BE2C (cell line): ENCODE measurements around the gene LAMTOR2.

Experiments used
- DNase-seq: peaks from one replicate; pipeline ENCODE4 v3.0.0-alpha.2; 2020
- H3K27me3 ChIP-seq: fragments of 250-450 bp; sonication (Bioruptor Pico); 2 replicates; pipeline ENCODE4 v1.5.1; 2020; ENCODE audit warnings: mild to moderate bottlenecking
- H3K36me3 ChIP-seq: fragments of 250-450 bp; sonication (Bioruptor Pico); 2 replicates; pipeline ENCODE4 v1.5.1; 2020; ENCODE audit warnings: mild to moderate bottlenecking
- H3K4me1 ChIP-seq: fragments of 250-450 bp; sonication (Bioruptor Pico); 2 replicates; pipeline ENCODE4 v1.5.1; 2020
- H3K4me3 ChIP-seq: 2 replicates; pipeline ENCODE4 v1.5.1; 2011; ENCODE audit warnings: low read depth, low read length
- H3K9me3 ChIP-seq: fragments of 250-450 bp; sonication (Bioruptor Pico); 2 replicates; pipeline ENCODE4 v1.5.1; 2020
- TF ChIP-seq, protein P1 (sequence below): IDR thresholded peaks from 2 replicates; pipeline ENCODE4 v1.5.1; 2012; ENCODE audit warnings: mild to moderate bottlenecking, low read depth, low read length

The LAMTOR2 gene

GRCh38 chr1:156089704-156090103 is 35.1 kb downstream of the LAMTOR2 start:
- Histone ChIP-seq H3K9me3 (no peaks in the 10 kb centered on the region), H3K27me3 (no peaks in the 10 kb centered on the region), H3K36me3 (peaks cover 8% of the 10 kb centered on the region), H3K4me1 (peaks cover 12% of the 10 kb centered on the region), H3K4me3 (no peak overlapping the region)
- peak; percentile 63 for DNase-seq
- TF ChIP-seq, protein P1, sequence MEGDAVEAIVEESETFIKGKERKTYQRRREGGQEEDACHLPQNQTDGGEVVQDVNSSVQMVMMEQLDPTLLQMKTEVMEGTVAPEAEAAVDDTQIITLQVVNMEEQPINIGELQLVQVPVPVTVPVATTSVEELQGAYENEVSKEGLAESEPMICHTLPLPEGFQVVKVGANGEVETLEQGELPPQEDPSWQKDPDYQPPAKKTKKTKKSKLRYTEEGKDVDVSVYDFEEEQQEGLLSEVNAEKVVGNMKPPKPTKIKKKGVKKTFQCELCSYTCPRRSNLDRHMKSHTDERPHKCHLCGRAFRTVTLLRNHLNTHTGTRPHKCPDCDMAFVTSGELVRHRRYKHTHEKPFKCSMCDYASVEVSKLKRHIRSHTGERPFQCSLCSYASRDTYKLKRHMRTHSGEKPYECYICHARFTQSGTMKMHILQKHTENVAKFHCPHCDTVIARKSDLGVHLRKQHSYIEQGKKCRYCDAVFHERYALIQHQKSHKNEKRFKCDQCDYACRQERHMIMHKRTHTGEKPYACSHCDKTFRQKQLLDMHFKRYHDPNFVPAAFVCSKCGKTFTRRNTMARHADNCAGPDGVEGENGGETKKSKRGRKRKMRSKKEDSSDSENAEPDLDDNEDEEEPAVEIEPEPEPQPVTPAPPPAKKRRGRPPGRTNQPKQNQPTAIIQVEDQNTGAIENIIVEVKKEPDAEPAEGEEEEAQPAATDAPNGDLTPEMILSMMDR = no peak

DNA sequence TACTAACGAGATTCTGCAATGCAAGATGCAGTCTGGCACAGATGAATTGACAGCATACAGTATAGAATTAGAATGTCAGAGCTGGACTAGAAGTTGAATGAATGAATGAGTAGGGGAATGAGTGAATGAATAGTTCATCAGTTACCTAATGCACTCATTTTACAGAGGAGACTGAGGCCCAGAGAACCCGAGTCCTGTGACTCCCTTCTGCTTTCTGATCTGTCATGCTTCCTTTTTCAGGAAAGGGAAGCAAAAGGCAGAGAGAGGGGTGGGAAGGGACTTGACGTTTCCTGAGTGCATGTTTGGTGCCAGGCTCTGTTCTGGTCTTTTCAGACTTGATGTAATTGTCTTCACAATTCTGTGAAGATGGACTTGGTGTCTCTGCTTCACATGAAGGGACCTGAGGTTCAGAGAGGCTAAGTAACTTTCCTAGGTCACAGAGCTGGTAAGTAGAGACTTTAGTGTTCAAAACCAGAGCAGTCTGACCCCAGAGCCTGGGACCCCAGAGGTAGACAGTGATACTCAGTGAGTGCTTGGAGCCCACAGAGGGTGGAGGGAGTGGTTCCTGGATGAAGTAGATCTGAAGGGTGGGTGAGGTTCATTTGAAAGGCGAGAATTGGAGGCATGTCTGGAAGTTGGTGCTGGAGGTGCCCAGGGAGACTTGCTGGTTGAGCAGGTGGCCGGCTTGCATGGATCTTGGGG is 35.7 kb downstream of the LAMTOR2 start:
- Histone ChIP-seq H3K36me3 (peaks cover 8% of the 10 kb centered on the region), H3K27me3 (no peaks in the 10 kb centered on the region), H3K4me3 (no peak overlapping the region), H3K4me1 (peaks cover 12% of the 10 kb centered on the region), H3K9me3 (no peaks in the 10 kb centered on the region)
- TF ChIP-seq, protein P1 = no peak
- no peak for DNase-seq

GRCh38 chr1:156090840-156091188 is 36.2 kb downstream of the LAMTOR2 start:
- Histone ChIP-seq H3K4me1 (peaks cover 12% of the 10 kb centered on the region), H3K4me3 (no peak overlapping the region)

GRCh38 chr1:156091610-156092009 is 37.0 kb downstream of the LAMTOR2 start:
- TF ChIP-seq, protein P1 = no peak
- no peaks in the 10 kb centered on the region for H3K27me3 ChIP-seq

More at GRCh38 chr1:156090840-156091188, 36.2 kb downstream of the LAMTOR2 start:
- H3K9me3 ChIP-seq = no peaks in the 10 kb centered on the region
- peak; percentile 90 for DNase-seq
- H3K36me3 ChIP-seq = peaks cover 8% of the 10 kb centered on the region
- H3K27me3 ChIP-seq = no peaks in the 10 kb centered on the region
- TF ChIP-seq, protein P1 = peak; percentile 83

DNA sequence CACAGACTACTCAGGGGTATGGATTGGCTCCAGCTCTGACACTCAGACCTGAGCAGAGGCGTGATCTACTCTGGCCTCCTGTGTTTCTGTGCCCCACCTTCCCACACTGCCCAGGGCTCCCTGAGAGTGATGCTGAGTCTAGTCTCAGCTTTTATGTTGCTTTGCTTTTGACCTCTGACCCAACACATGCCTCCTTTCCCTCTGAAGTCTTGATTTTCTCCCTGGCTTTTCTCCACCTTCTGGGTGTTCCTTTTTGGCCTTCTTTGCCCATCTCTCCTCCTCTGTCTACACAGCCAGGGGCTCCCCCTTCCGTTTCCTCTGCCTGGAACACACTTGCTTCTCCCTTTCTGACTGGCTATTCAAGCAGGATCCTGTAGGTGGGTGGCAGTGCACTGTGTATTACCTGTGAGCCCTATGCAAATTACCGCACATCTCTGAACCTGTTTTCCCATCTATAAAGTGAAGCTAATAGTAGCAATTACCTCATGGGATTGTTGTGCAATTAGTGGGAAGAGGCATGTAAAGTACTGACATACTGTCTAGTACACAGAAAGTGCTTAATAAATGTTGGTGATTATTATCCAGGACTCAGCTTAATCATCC is 41.4 kb downstream of the LAMTOR2 start:
- Histone ChIP-seq H3K4me3 (no peak overlapping the region), H3K9me3 (no peaks in the 10 kb centered on the region), H3K36me3 (peaks cover 6% of the 10 kb centered on the region), H3K4me1 (peaks cover 11% of the 10 kb centered on the region), H3K27me3 (no peaks in the 10 kb centered on the region)
- no peak for DNase-seq
- TF ChIP-seq, protein P1 = no peak

More at GRCh38 chr1:156091610-156092009, 37.0 kb downstream of the LAMTOR2 start:
- H3K4me3 ChIP-seq = no peak overlapping the region
- peaks cover 12% of the 10 kb centered on the region for H3K4me1 ChIP-seq
- peaks cover 8% of the 10 kb centered on the region for H3K36me3 ChIP-seq
- DNase-seq = no peak
- H3K9me3 ChIP-seq = no peaks in the 10 kb centered on the region
